SHP77 (cell line): ENCODE measurements around the gene PDE3A.
"Not testable (repeated sequence)": the region's sequence is repeated elsewhere in the genome, so short reads cannot be mapped to it uniquely, and the experiment has no call there.

ENCODE experiments used
- DNase-seq, 2 experiments: peaks; one replicate each; lab custom pipeline; 2025; lab: John Stamatoyannopoulos, UW

PDE3A gene

GRCh38 chr12:20604408-20605067 lies 236.2 kb downstream of the PDE3A start:
- DNase-seq, result no peak

- not testable (repeated sequence) for DNase-seq
Measured at GRCh38 chr12:20615020-20615419, 246.7 kb downstream of the PDE3A start.

GRCh38 chr12:20616093-20616492 lies 247.8 kb downstream of the PDE3A start:
- no peak for DNase-seq

GRCh38 chr12:20620261-20620660 lies 251.9 kb downstream of the PDE3A start:
- no peak for DNase-seq

- no peak for DNase-seq
Measured at GRCh38 chr12:20624718-20625117, 256.4 kb downstream of the PDE3A start.

- DNase-seq, result no peak
Measured at GRCh38 chr12:20625531-20625930, 257.2 kb downstream of the PDE3A start.

GRCh38 chr12:20627001-20627588 lies 258.8 kb downstream of the PDE3A start:
- no peak for DNase-seq

GRCh38 chr12:20628226-20628787 lies 260.0 kb downstream of the PDE3A start:
- no peak for DNase-seq

GRCh38 chr12:20628999-20629398 lies 260.7 kb downstream of the PDE3A start:
- DNase-seq, result no peak

- no peak for DNase-seq
Measured at GRCh38 chr12:20629414-20630156, 261.2 kb downstream of the PDE3A start.

GRCh38 chr12:20631711-20632110 lies 263.4 kb downstream of the PDE3A start:
- no peak for DNase-seq

- DNase-seq, result no peak
Measured at GRCh38 chr12:20641106-20641505, 272.8 kb downstream of the PDE3A start.

- DNase-seq, result no peak
Measured at GRCh38 chr12:20643822-20644221, 275.5 kb downstream of the PDE3A start.

GRCh38 chr12:20646239-20646827 lies 278.0 kb downstream of the PDE3A start:
- DNase-seq, result peak in 1 of 2 experiments; percentile 9

- no peak for DNase-seq
Measured at GRCh38 chr12:20653871-20654270, 285.5 kb downstream of the PDE3A start.

- no peak for DNase-seq
Measured at GRCh38 chr12:20656600-20656999, 288.3 kb downstream of the PDE3A start.

GRCh38 chr12:20657496-20657895 lies 289.2 kb downstream of the PDE3A start:
- no peak for DNase-seq

- no peak for DNase-seq
Measured at GRCh38 chr12:20681334-20681733, 313.0 kb downstream of the PDE3A start.

GRCh38 chr12:20695232-20695631 lies 326.9 kb downstream of the PDE3A start, which contains the start of gene SLCO1C1:
TSS of gene SLCO1C1 (plus strand) at chr12:20695332. CDS start at chr12:20699577, 4,245 bp downstream.
- no peak for DNase-seq

GRCh38 chr12:20696181-20696905 lies 328.0 kb downstream of the PDE3A start:
- no peak for DNase-seq

- DNase-seq, result peak in 1 of 2 experiments; percentile 4
Measured at GRCh38 chr12:20701106-20701505, 332.8 kb downstream of the PDE3A start.

GRCh38 chr12:20704860-20705259 lies 336.5 kb downstream of the PDE3A start:
- DNase-seq, result no peak
